ENCODE measurements around the gene ZFP3. TPM values are rescaled to one million over a fixed set of nuclear protein-coding genes. Genes with fewer than 3 reads are reported as not detected.
"Not testable (repeated sequence)": the region's sequence is repeated elsewhere in the genome, so short reads cannot be mapped to it uniquely, and the experiment has no call there.

ZFP3 gene
- 0.72 TPM for polyA plus RNA-seq (2012; ENCODE audit: missing spikeins)

- DNase-seq (ENCODE audit: insufficient read length) (peak; percentile 75), FAIRE-seq (peak; percentile 95)
- no peak for TF ChIP-seq POLR2AphosphoS5 (IDR thresholded peaks at IDR 0.05; ENCODE audit: low read depth, low read length)
- peak; percentile 42; the same call in 1 of the 2 replicates for TF ChIP-seq TAF1 (IDR thresholded peaks at IDR 0.05; ENCODE audit: borderline replicate concordance, low read depth, low read length)
- TF ChIP-seq POLR2A (IDR thresholded peaks at IDR 0.05; ENCODE audit: low read depth, low read length) = peak; percentile 66; the same call in 1 of the 2 replicates
These were observed at the start of gene ZFP3 for GRCh38 chr17:5078106-5079028. Gene ZFP3 (plus strand): TSS chr17:5078467. CDS start chr17:5091505, 13,038 bp downstream.

- not testable (repeated sequence) for DNase-seq (ENCODE audit: insufficient read length); FAIRE-seq
These were observed 48.1 kb upstream of the ZFP3 start for GRCh38 chr17:5030168-5030567.

- TF ChIP-seq TAF1 (IDR thresholded peaks at IDR 0.05; ENCODE audit: borderline replicate concordance, low read depth, low read length) (no peak), POLR2A (IDR thresholded peaks at IDR 0.05; ENCODE audit: low read depth, low read length) (no peak), POLR2AphosphoS5 (IDR thresholded peaks at IDR 0.05; ENCODE audit: low read depth, low read length) (no peak)
- peak; percentile 76 for DNase-seq (ENCODE audit: insufficient read length)
- peak; percentile 95 for FAIRE-seq
These were observed 46.7 kb upstream of the ZFP3 start for GRCh38 chr17:5031365-5032082.

GRCh38 chr17:5032865-5033264 lies 45.4 kb upstream of the ZFP3 start:
- DNase-seq (ENCODE audit: insufficient read length) = no peak
- no peak for FAIRE-seq
- TF ChIP-seq POLR2AphosphoS5 (IDR thresholded peaks at IDR 0.05; ENCODE audit: low read depth, low read length) (no peak), POLR2A (IDR thresholded peaks at IDR 0.05; ENCODE audit: low read depth, low read length) (no peak), TAF1 (IDR thresholded peaks at IDR 0.05; ENCODE audit: borderline replicate concordance, low read depth, low read length) (no peak)

- DNase-seq (ENCODE audit: insufficient read length) (no peak), FAIRE-seq (no peak)
- no peak for TF ChIP-seq POLR2AphosphoS5 (IDR thresholded peaks at IDR 0.05; ENCODE audit: low read depth, low read length)
- TF ChIP-seq TAF1 (IDR thresholded peaks at IDR 0.05; ENCODE audit: borderline replicate concordance, low read depth, low read length) = no peak
- TF ChIP-seq POLR2A (IDR thresholded peaks at IDR 0.05; ENCODE audit: low read depth, low read length) = no peak
These were observed 44.8 kb upstream of the ZFP3 start for GRCh38 chr17:5033352-5034015.

- TF ChIP-seq POLR2A (IDR thresholded peaks at IDR 0.05; ENCODE audit: low read depth, low read length) = no peak
- no peak for TF ChIP-seq TAF1 (IDR thresholded peaks at IDR 0.05; ENCODE audit: borderline replicate concordance, low read depth, low read length)
- no peak for FAIRE-seq
- DNase-seq (ENCODE audit: insufficient read length) = no peak
These were observed 44.2 kb upstream of the ZFP3 start for GRCh38 chr17:5034063-5034462.

GRCh38 chr17:5034651-5035050 lies 43.6 kb upstream of the ZFP3 start:
- DNase-seq (ENCODE audit: insufficient read length) (no peak), FAIRE-seq (no peak)
- TF ChIP-seq POLR2A (IDR thresholded peaks at IDR 0.05; ENCODE audit: low read depth, low read length) = no peak
- TF ChIP-seq POLR2AphosphoS5 (IDR thresholded peaks at IDR 0.05; ENCODE audit: low read depth, low read length) = no peak
- TF ChIP-seq TAF1 (IDR thresholded peaks at IDR 0.05; ENCODE audit: borderline replicate concordance, low read depth, low read length) = no peak

GRCh38 chr17:5035315-5035714 lies 43.0 kb upstream of the ZFP3 start, which contains the start of gene SLC52A1:
Gene SLC52A1 (minus strand): TSS chr17:5035426. CDS start chr17:5034606, 820 bp downstream.
- FAIRE-seq (no peak), DNase-seq (ENCODE audit: insufficient read length) (no peak)
- TF ChIP-seq POLR2AphosphoS5 (IDR thresholded peaks at IDR 0.05; ENCODE audit: low read depth, low read length) (no peak), POLR2A (IDR thresholded peaks at IDR 0.05; ENCODE audit: low read depth, low read length) (no peak), TAF1 (IDR thresholded peaks at IDR 0.05; ENCODE audit: borderline replicate concordance, low read depth, low read length) (no peak)

- DNase-seq (ENCODE audit: insufficient read length) (no peak), FAIRE-seq (no peak)
- TF ChIP-seq POLR2A (IDR thresholded peaks at IDR 0.05; ENCODE audit: low read depth, low read length) (no peak), POLR2AphosphoS5 (IDR thresholded peaks at IDR 0.05; ENCODE audit: low read depth, low read length) (no peak), TAF1 (IDR thresholded peaks at IDR 0.05; ENCODE audit: borderline replicate concordance, low read depth, low read length) (no peak)
These were observed 35.9 kb upstream of the ZFP3 start for GRCh38 chr17:5042157-5043022.

GRCh38 chr17:5043524-5043923 lies 34.7 kb upstream of the ZFP3 start:
- TF ChIP-seq POLR2AphosphoS5 (IDR thresholded peaks at IDR 0.05; ENCODE audit: low read depth, low read length) (no peak), TAF1 (IDR thresholded peaks at IDR 0.05; ENCODE audit: borderline replicate concordance, low read depth, low read length) (no peak), POLR2A (IDR thresholded peaks at IDR 0.05; ENCODE audit: low read depth, low read length) (no peak)
- FAIRE-seq (no peak), DNase-seq (ENCODE audit: insufficient read length) (no peak)
